T-cell (primary cell): ENCODE data around the gene LARGE1. TPM values are rescaled to one million over a fixed set of nuclear protein-coding genes. Genes with fewer than 3 reads are reported as not detected.

ENCODE experiments used
- ATAC-seq, 4 experiments: fragments of 200-7000 bp in 3 of 4; fragments of 150-1000 bp in 1 of 4; cut with Tn5 transposase; replicated peaks in 1 of 4; 1 replicate in 3 of 4; 2 replicates in 1 of 4; pipeline ENCODE4 v1.10.0; 2021; ENCODE audit warnings: moderate library complexity in 3 of 4, mild to moderate bottlenecking in 2 of 4, moderate number of reproducible peaks in 1 of 4
- CTCF ChIA-PET, 2 donors: fragments of 300-600 bp; sonication (Branson Sonifier 250); formaldehyde crosslinking; loops; one replicate each; lab custom pipeline; 2022; ENCODE audit warnings: antibody characterized with exemption in 2 of 2; lab: Charles Lee
- POLR2A ChIA-PET, 2 donors: fragments of 300-600 bp; sonication (Branson Sonifier 250); formaldehyde crosslinking; loops; one replicate each; lab custom pipeline; 2022; ENCODE audit warnings: antibody characterized with exemption in 2 of 2; lab: Charles Lee
- DNase-seq, 35 experiments: peaks; one replicate each; pipeline versions ENCODE4 v3.0.0 to v3.0.0-alpha.2; 2013 to 2023
- H3K27ac ChIP-seq: one replicate; pipeline ENCODE4 v1.5.1; 2013; ENCODE audit warnings: low read length
- H3K27me3 ChIP-seq, 2 experiments: replicated peaks in 1 of 2; 1 replicate in 1 of 2; 2 replicates in 1 of 2; pipeline versions ENCODE4 v1.6.1 to v1.7.0; 2013; ENCODE audit warnings: low read length in 1 of 2, mixed read lengths in 1 of 2; ENCODE audit not compliant: control insufficient read depth in 2 of 2, insufficient read depth in 2 of 2; ENCODE audit errors: extremely low read depth in 1 of 2
- H3K36me3 ChIP-seq, 2 donors: 1 replicate in 1 of 2; 2 replicates in 1 of 2; pipeline versions ENCODE4 v1.6.1 to v1.7.0; 2013; ENCODE audit warnings: low read length in 1 of 2; ENCODE audit not compliant: control insufficient read depth in 2 of 2, insufficient read depth in 1 of 2; ENCODE audit errors: extremely low read depth in 1 of 2
- H3K4me1 ChIP-seq, 2 experiments: 1 replicate in 1 of 2; 2 replicates in 1 of 2; pipeline versions ENCODE4 v1.6.1 to v1.7.0; 2013; ENCODE audit warnings: low read length in 2 of 2, mixed read lengths in 1 of 2; ENCODE audit not compliant: insufficient read depth in 2 of 2, control insufficient read depth in 1 of 2; ENCODE audit errors: extremely low read depth in 1 of 2
- H3K4me3 ChIP-seq, 2 donors: 1 replicate in 1 of 2; 2 replicates in 1 of 2; pipeline versions ENCODE4 v1.5.1 to v1.7.0; 2013; ENCODE audit warnings: mild to moderate bottlenecking in 2 of 2, low read length in 1 of 2, moderate library complexity in 1 of 2; ENCODE audit not compliant: control insufficient read depth in 1 of 2; ENCODE audit errors: extremely low read depth in 1 of 2
- H3K9me3 ChIP-seq: 2 replicates; pipeline ENCODE4 v1.7.0; 2013
- H3K27ac Mint-ChIP-seq, 2 donors: one replicate each; pipeline ENCODE4 v1.8.0; 2020 to 2021; ENCODE audit warnings: mild to moderate bottlenecking in 2 of 2, mixed read lengths in 2 of 2
- H3K27me3 Mint-ChIP-seq, 2 donors: one replicate each; pipeline ENCODE4 v1.8.0; 2021 to 2022; ENCODE audit warnings: mixed read lengths in 2 of 2
- H3K36me3 Mint-ChIP-seq: one replicate; pipeline ENCODE4 v1.8.0; 2021; ENCODE audit warnings: mixed read lengths
- H3K4me1 Mint-ChIP-seq, 3 donors: one replicate each; pipeline ENCODE4 v1.8.0; 2020 to 2022; ENCODE audit warnings: mixed read lengths in 3 of 3, mild to moderate bottlenecking in 1 of 3
- H3K4me3 Mint-ChIP-seq, 3 donors: one replicate each; pipeline ENCODE4 v1.8.0; 2020 to 2022; ENCODE audit warnings: mild to moderate bottlenecking in 3 of 3, mixed read lengths in 3 of 3, moderate library complexity in 3 of 3
- H3K9me3 Mint-ChIP-seq, 3 donors: one replicate each; pipeline ENCODE4 v1.8.0; 2020 to 2022; ENCODE audit warnings: mixed read lengths in 3 of 3
- WGBS: methylation state at CpG from one replicate; pipeline ENCODE4 v1.1.5; 2013; ENCODE audit warnings: missing lambda C conversion rate; ENCODE audit not compliant: insufficient coverage; 5-methylcytosine and 5-hydroxymethylcytosine counted together
- total RNA-seq, 35 experiments: library from RNA in 6 of 35; stranded (reverse) in 6 of 35; fragments of 120-200 nt in 1 of 35; gene quantifications; one replicate each; pipeline versions ENCODE4 v1.2.1 to v1.2.4 and lab custom pipeline; 2013 to 2026

LARGE1 gene
- total RNA-seq, 5 donors from 2014 or later (not counting 1 experiment from before 2014, with no cell fraction given), result 0.53 to 6.1 (median 3.0) TPM

DNA sequence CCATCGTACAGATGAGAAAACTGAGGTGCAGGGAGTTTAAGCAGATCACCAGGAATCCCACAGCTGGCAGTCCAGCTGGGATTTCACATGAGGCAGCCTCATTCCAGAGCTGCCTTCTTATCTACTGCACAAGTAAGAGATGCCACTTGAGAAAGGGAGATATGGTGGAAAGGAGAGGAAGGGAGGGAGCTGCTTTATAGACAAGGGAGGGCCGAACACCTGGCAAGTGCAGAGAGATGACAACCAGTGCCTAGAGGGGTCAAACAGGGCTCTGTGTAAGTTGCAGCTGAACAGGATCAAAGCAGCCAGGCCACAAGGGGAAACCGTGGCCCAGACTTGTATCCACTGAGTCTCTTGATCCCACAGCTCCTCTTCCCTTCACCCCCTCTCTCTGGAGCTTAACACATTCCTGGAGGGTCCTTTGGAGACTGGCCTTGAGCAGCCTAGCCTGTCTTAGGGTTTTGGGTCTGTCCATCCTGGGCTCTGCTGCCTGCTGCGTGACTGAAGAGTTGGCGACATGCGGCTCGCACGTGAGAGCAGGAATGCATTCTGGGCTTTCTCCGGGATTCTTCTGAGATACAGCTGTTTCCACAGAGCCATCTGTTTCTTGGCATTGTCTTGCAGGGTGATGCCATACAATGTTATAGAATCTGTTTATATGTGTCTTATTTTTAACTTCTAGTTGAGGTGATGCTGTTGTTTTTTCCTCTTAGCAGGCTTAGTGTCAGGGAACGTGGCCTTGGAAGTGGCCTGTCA, 593.6 kb downstream of the LARGE1 start:
- Mint-ChIP-seq H3K9me3 (no peaks in the 10 kb centered on the region), H3K36me3 (no peaks in the 10 kb centered on the region), H3K27ac (no peak overlapping the region), H3K4me1 (no peaks in the 10 kb centered on the region), H3K4me3 (no peak overlapping the region), H3K27me3 (peaks cover 2 to 4% of the 10 kb centered on the region in 2 donors)
- no peak for ATAC-seq
- DNase-seq, result no peak
- no peak overlapping the region for H3K4me3 ChIP-seq
- peaks cover 0 to 3% of the 10 kb centered on the region in 2 experiments for H3K27me3 ChIP-seq
- ChIA-PET POLR2A (no interaction called here), CTCF (no interaction called here)
- H3K9me3 ChIP-seq, result no peaks in the 10 kb centered on the region
- H3K27ac ChIP-seq, result no peak overlapping the region
- no peaks in the 10 kb centered on the region for H3K36me3 ChIP-seq
- H3K4me1 ChIP-seq, result no peaks in the 10 kb centered on the region
- WGBS, result 83% methylated on average over 7 of the region's 10 CpGs

DNA sequence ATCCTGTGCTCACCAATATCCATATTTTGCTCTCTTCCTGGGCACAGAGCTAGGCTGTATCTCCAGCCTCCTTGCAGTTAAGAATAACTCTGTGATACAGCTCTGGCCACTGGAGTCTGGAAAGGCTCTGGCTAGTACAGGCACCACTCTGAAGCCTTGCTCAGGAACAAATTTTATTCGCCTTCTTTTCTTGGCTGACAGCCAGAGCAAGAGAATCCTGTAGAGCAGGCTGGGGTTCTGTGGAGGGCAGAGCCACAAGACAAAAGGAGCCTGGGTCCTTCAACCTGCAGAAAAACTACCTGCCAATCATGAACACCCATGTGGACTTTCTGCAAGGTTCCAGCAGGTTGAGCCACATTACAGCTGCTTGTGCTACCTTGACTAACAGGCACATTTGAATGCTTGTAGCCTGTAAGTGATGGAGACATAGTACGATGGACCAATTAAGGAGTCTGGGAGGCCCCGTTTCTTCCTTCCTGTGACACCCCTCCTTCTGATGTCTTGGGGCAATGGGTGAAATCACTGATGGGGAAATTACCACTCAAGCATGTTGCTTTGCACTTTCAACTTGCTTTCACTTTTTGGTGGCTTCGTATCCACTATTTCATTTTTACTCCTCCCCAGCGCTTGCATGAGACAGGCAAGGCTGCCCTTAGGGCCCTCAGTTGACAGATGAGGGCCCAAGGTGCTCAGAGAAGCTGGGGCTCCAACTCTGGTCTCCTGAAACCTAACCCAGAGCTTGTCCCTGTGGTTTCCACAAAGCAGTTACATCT, 594.9 kb downstream of the LARGE1 start:
- Histone ChIP-seq H3K4me1 (no peaks in the 10 kb centered on the region), H3K4me3 (no peak overlapping the region), H3K36me3 (no peaks in the 10 kb centered on the region), H3K9me3 (no peaks in the 10 kb centered on the region), H3K27me3 (peaks cover 0 to 3% of the 10 kb centered on the region in 2 experiments), H3K27ac (no peak overlapping the region)
- no peak overlapping the region for H3K4me3 Mint-ChIP-seq
- H3K27me3 Mint-ChIP-seq, result peaks cover 2 to 4% of the 10 kb centered on the region in 2 donors
- ChIA-PET CTCF (no interaction called here), POLR2A (no interaction called here)
- H3K9me3 Mint-ChIP-seq, result no peaks in the 10 kb centered on the region
- ATAC-seq, result no peak
- no peak overlapping the region for H3K27ac Mint-ChIP-seq
- no peaks in the 10 kb centered on the region for H3K36me3 Mint-ChIP-seq
- no peak for DNase-seq
- 73% methylated on average over 3 of the region's 5 CpGs for WGBS
- no peaks in the 10 kb centered on the region for H3K4me1 Mint-ChIP-seq

DNA sequence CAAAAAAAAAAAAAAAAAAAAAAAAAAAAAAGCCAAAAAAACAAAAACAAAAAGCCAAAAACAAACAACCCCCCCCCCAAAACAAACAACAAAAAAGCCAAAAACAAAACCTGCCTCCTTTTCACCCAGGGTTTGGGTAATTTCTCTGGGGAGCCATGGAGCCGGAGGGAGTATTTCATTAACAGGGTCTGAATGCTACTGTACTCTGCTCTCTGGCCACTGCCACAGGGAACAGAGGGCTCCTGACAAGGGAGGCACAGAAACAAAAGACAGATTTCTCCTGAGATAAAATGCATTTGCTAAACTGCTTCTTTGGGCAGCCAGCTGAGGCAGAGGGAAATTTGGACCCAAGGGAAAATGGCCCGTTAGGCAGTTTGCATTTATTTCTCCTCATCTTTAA, 596.0 kb downstream of the LARGE1 start:
- CTCF ChIA-PET, result no interaction called here
- no peak overlapping the region for H3K27ac ChIP-seq
- H3K27me3 ChIP-seq, result peaks cover 0 to 3% of the 10 kb centered on the region in 2 experiments
- Mint-ChIP-seq H3K4me1 (no peaks in the 10 kb centered on the region), H3K9me3 (peaks cover 0 to 3% (median 0%) of the 10 kb centered on the region in 3 donors), H3K27ac (no peak overlapping the region), H3K36me3 (no peaks in the 10 kb centered on the region), H3K27me3 (peaks cover 2 to 8% of the 10 kb centered on the region in 2 donors), H3K4me3 (no peak overlapping the region)
- no CpG with 5 or more reads among the region's 2 CpGs for WGBS
- no peaks in the 10 kb centered on the region for H3K4me1 ChIP-seq
- H3K36me3 ChIP-seq, result no peaks in the 10 kb centered on the region
- POLR2A ChIA-PET, result no interaction called here
- ATAC-seq (no peak), DNase-seq (no peak)
- H3K9me3 ChIP-seq, result no peaks in the 10 kb centered on the region
- H3K4me3 ChIP-seq, result no peak overlapping the region

DNA sequence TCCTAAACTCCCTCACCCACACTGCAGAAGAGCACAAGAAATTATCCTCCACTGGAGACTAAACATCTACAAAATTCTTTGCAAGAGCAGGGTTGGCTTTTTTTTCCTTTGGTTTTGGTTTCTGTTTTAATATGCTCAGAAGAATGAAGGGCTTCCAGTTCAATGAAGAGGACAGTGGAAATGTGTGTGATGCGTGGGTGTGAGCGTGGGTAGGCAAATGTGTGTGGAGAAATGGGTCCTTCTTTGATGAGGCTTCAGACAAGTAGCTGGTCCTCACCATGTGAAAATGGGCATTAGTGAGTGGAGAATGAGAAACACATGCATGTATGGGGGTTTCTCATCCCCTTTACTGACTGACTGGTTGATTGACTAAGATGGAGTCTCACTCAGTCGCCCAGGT, 598.8 kb downstream of the LARGE1 start:
- Mint-ChIP-seq H3K36me3 (no peaks in the 10 kb centered on the region), H3K27me3 (peaks cover 1 to 11% of the 10 kb centered on the region in 2 donors), H3K4me1 (no peaks in the 10 kb centered on the region), H3K4me3 (no peak overlapping the region), H3K27ac (no peak overlapping the region), H3K9me3 (peaks cover 3 to 5% (median 3%) of the 10 kb centered on the region in 3 donors)
- no peak overlapping the region for H3K27ac ChIP-seq
- ATAC-seq (no peak), DNase-seq (no peak)
- H3K4me1 ChIP-seq, result no peaks in the 10 kb centered on the region
- ChIA-PET POLR2A (no interaction called here), CTCF (no interaction called here)
- H3K27me3 ChIP-seq, result peaks cover 0 to 6% of the 10 kb centered on the region in 2 experiments
- 83% methylated on average over 3 of the region's 3 CpGs for WGBS
- H3K9me3 ChIP-seq, result no peaks in the 10 kb centered on the region
- no peaks in the 10 kb centered on the region for H3K36me3 ChIP-seq
- H3K4me3 ChIP-seq, result no peak overlapping the region

DNA sequence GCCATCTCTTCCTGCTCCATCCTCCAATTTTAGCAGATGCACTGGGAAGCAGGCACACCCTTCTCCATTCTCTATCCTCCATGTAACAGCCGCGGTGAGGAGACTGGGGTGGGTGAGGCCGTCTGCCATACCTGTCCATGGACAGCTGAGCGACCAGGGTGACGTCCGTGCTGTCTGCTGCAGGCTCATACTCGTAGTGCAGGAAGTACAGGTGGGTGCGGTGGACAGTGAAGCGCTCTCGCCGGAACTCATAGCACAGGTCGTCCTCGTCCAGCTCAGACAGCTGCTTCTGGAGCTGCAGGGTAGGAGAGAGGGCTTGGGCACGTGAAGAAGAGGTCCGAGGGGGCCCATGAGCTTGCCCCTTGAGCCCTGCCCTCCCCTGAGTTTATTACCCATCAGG, 604.3 kb downstream of the LARGE1 start:
- H3K36me3 ChIP-seq, result no peaks in the 10 kb centered on the region
- peaks cover 0 to 6% of the 10 kb centered on the region in 2 experiments for H3K27me3 ChIP-seq
- Mint-ChIP-seq H3K27ac (no peak overlapping the region), H3K27me3 (peaks cover 0 to 9% of the 10 kb centered on the region in 2 donors), H3K4me1 (no peaks in the 10 kb centered on the region), H3K9me3 (peaks cover 3 to 5% (median 3%) of the 10 kb centered on the region in 3 donors), H3K36me3 (no peaks in the 10 kb centered on the region), H3K4me3 (no peak overlapping the region)
- CTCF ChIA-PET, result no interaction called here
- DNase-seq (no peak), ATAC-seq (no peak)
- H3K4me1 ChIP-seq, result no peaks in the 10 kb centered on the region
- no peaks in the 10 kb centered on the region for H3K9me3 ChIP-seq
- 86% methylated on average over 8 of the region's 15 CpGs for WGBS
- no peak overlapping the region for H3K4me3 ChIP-seq
- no peak overlapping the region for H3K27ac ChIP-seq
- POLR2A ChIA-PET, result no interaction called here

DNA sequence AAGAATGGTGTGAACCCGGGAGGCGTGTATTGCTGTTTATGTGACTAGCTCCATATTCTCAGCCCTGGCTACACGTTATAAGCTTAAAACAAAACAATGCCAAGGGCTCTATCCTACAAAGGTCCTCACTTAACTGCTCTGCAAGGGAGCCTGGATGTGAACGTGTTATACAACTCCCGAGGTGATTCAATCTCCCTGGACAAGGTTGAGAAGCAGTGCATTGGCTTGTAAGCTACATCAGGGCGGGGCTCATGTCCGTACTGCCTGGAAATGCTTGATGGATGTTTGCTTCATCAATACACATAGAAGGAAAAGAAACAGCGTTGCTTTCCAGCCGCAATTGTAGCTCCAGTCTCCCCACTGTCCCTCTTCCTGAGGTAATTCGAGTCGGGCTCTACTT, 605.2 kb downstream of the LARGE1 start:
- Mint-ChIP-seq H3K27ac (no peak overlapping the region), H3K4me3 (no peak overlapping the region), H3K4me1 (no peaks in the 10 kb centered on the region), H3K27me3 (peaks cover 0 to 6% of the 10 kb centered on the region in 2 donors), H3K36me3 (no peaks in the 10 kb centered on the region), H3K9me3 (peaks cover 2 to 5% (median 3%) of the 10 kb centered on the region in 3 donors)
- H3K27ac ChIP-seq, result no peak overlapping the region
- DNase-seq, result no peak
- no peaks in the 10 kb centered on the region for H3K4me1 ChIP-seq
- CTCF ChIA-PET, result no interaction called here
- WGBS, result 89% methylated on average over 4 of the region's 11 CpGs
- ATAC-seq, result no peak
- no peaks in the 10 kb centered on the region for H3K9me3 ChIP-seq
- no peak overlapping the region for H3K4me3 ChIP-seq
- H3K27me3 ChIP-seq, result peaks cover 0 to 6% of the 10 kb centered on the region in 2 experiments
- H3K36me3 ChIP-seq, result no peaks in the 10 kb centered on the region
- POLR2A ChIA-PET, result no interaction called here
